GM19324 (cell line): ENCODE measurements around the gene CLEC17A.
"Not testable (repeated sequence)": the region's sequence is repeated elsewhere in the genome, so short reads cannot be mapped to it uniquely, and the experiment has no call there.

Source experiments
- ATAC-seq: cut with Tn5 transposase; IDR thresholded peaks from one replicate; pipeline ENCODE4 v1.9.1; 2021; ENCODE audit warnings: mild to moderate bottlenecking, moderate library complexity; ENCODE audit not compliant: unreplicated experiment, low FRiP score

Gene CLEC17A

GRCh38 chr19:14582894-14583340 lies at the start of gene CLEC17A:
CLEC17A (plus strand) TSS chr19:14583084; CDS start chr19:14583161, 77 bp downstream.
- no peak for ATAC-seq

GRCh38 chr19:14533450-14533849 lies 49.4 kb upstream of the CLEC17A start:
- ATAC-seq = no peak

GRCh38 chr19:14536926-14537692 lies 45.8 kb upstream of the CLEC17A start:
- no peak for ATAC-seq

GRCh38 chr19:14540741-14541525 lies 42.0 kb upstream of the CLEC17A start:
- ATAC-seq = no peak

GRCh38 chr19:14541979-14542378 lies 40.9 kb upstream of the CLEC17A start:
- ATAC-seq = not testable (repeated sequence)

GRCh38 chr19:14542711-14543328 lies 40.1 kb upstream of the CLEC17A start:
- no peak for ATAC-seq

- ATAC-seq = no peak
Observed at GRCh38 chr19:14544047-14544446, 38.8 kb upstream of the CLEC17A start.

- no peak for ATAC-seq
Observed at GRCh38 chr19:14544977-14545715, 37.7 kb upstream of the CLEC17A start.

- no peak for ATAC-seq
Observed at GRCh38 chr19:14545716-14546082, 37.2 kb upstream of the CLEC17A start.

- no peak for ATAC-seq
Observed at GRCh38 chr19:14550201-14550754, 32.6 kb upstream of the CLEC17A start.

- ATAC-seq = not testable (repeated sequence)
Observed at GRCh38 chr19:14551134-14552005, 31.5 kb upstream of the CLEC17A start.

GRCh38 chr19:14552006-14552360 lies 30.9 kb upstream of the CLEC17A start:
- ATAC-seq = not testable (repeated sequence)

GRCh38 chr19:14553042-14553938 lies 29.6 kb upstream of the CLEC17A start:
- no peak for ATAC-seq

- no peak for ATAC-seq
Observed at GRCh38 chr19:14553939-14554243, 29.0 kb upstream of the CLEC17A start.

- ATAC-seq = no peak
Observed at GRCh38 chr19:14554382-14554812, 28.5 kb upstream of the CLEC17A start.

GRCh38 chr19:14555918-14556661 lies 26.8 kb upstream of the CLEC17A start:
- ATAC-seq = no peak

GRCh38 chr19:14556662-14557188 lies 26.2 kb upstream of the CLEC17A start:
- no peak for ATAC-seq
